Mucosa of descending colon (tissue), 3 donors: ENCODE measurements around the gene DESI1. TPM values are rescaled to one million over a fixed set of nuclear protein-coding genes. Genes with fewer than 3 reads are reported as not detected.

Experiments
- ATAC-seq: fragments of 200-7000 bp; cut with Tn5 transposase; one replicate; pipeline ENCODE4 v1.9.1; 2020; ENCODE audit warnings: mild to moderate bottlenecking, moderate library complexity
- DNase-seq, 3 donors: peaks; one replicate each; pipeline ENCODE4 v3.0.0-alpha.2; 2020
- H3K36me3 ChIP-seq: fragments of 200-600 bp; one replicate; pipeline ENCODE4 v1.8.0; 2021; ENCODE audit warnings: low read depth, mild to moderate bottlenecking
- H3K4me1 ChIP-seq: fragments of 200-600 bp; one replicate; pipeline ENCODE4 v1.8.0; 2021; ENCODE audit warnings: low read depth, mild to moderate bottlenecking
- H3K4me3 ChIP-seq: fragments of 200-600 bp; one replicate; pipeline ENCODE4 v1.8.0; 2021; ENCODE audit warnings: mild to moderate bottlenecking
- H3K9me3 ChIP-seq: fragments of 200-600 bp; one replicate; pipeline ENCODE4 v1.8.0; 2021; ENCODE audit warnings: mild to moderate bottlenecking
- CTCF ChIP-seq: fragments of 200-600 bp; IDR thresholded peaks from one replicate; pipeline ENCODE4 v1.8.0; 2022; ENCODE audit warnings: antibody characterized with exemption, mild to moderate bottlenecking
- intact Hi-C, 2 donors: fragments of 100-400 bp; cut with DNase I in 1 of 2; cut with micrococcal nuclease in 1 of 2; formaldehyde crosslinking; loops; one replicate each; pipeline versions ENCODE4 v1.11.0 to v1.11.1; 2022; cut with DNase I, micrococcal nuclease
- total RNA-seq, 3 donors: library from RNA; stranded (reverse); fragmentation: NEBNext Ultra II Directional in 2 of 3; extraction: Animal tissue kit (Norgen Biotek cat#: 25700) in 2 of 3; gene quantifications; one replicate each; pipeline versions ENCODE4 v1.2.1 to v1.2.4, GENCODE V29; 2021 to 2023
- donor health status: DM: no; HTN: no; CAD: no; lungs with moderate emphysema.
- donor health status: DM: no; HTN: no; CAD: no.
- donor health status: DM: no; HTN: yes; CAD: no.

Gene DESI1
- total RNA-seq, 3 donors from 2014 or later: 23.4 to 28.7 (median 26.3) TPM

- DNase-seq (no peak), ATAC-seq (no peak)
- no peaks in the 10 kb centered on the region for H3K4me1 ChIP-seq
- H3K9me3 ChIP-seq: no peaks in the 10 kb centered on the region
- no peak for TF ChIP-seq CTCF
- no peak overlapping the region for H3K4me3 ChIP-seq
- intact Hi-C loops: no loop called here
- peaks cover 14% of the 10 kb centered on the region for H3K36me3 ChIP-seq
Measured at GRCh38 chr22:41661088-41661487, 40.2 kb upstream of the DESI1 start.

GRCh38 chr22:41660416-41660815, 39.6 kb upstream of the DESI1 start:
- intact Hi-C loops: no loop called here
- Histone ChIP-seq H3K36me3 (peaks cover 14% of the 10 kb centered on the region), H3K4me1 (no peaks in the 10 kb centered on the region), H3K4me3 (no peak overlapping the region), H3K9me3 (no peaks in the 10 kb centered on the region)
- DNase-seq (no peak), ATAC-seq (no peak)
- TF ChIP-seq CTCF: no peak

- no peaks in the 10 kb centered on the region for H3K4me1 ChIP-seq
- no peak overlapping the region for H3K4me3 ChIP-seq
- no peaks in the 10 kb centered on the region for H3K9me3 ChIP-seq
- intact Hi-C loops: no loop called here
- ATAC-seq (no peak), DNase-seq (no peak)
- peaks cover 14% of the 10 kb centered on the region for H3K36me3 ChIP-seq
- TF ChIP-seq CTCF: no peak
Measured at GRCh38 chr22:41659941-41660340, 39.1 kb upstream of the DESI1 start.

- no peaks in the 10 kb centered on the region for H3K9me3 ChIP-seq
- H3K4me3 ChIP-seq: no peak overlapping the region
- ATAC-seq: no peak
- TF ChIP-seq CTCF: no peak
- H3K4me1 ChIP-seq: no peaks in the 10 kb centered on the region
- DNase-seq: no peak
- intact Hi-C loops: no loop called here
- H3K36me3 ChIP-seq: peaks cover 21% of the 10 kb centered on the region
Measured at GRCh38 chr22:41658869-41659268, 38.0 kb upstream of the DESI1 start.

- no peaks in the 10 kb centered on the region for H3K4me1 ChIP-seq
- intact Hi-C loops: no loop called here
- DNase-seq (no peak), ATAC-seq (no peak)
- no peak overlapping the region for H3K4me3 ChIP-seq
- H3K36me3 ChIP-seq: peaks cover 21% of the 10 kb centered on the region
- TF ChIP-seq CTCF: no peak
- H3K9me3 ChIP-seq: no peaks in the 10 kb centered on the region
Measured at GRCh38 chr22:41657709-41658108, 36.9 kb upstream of the DESI1 start.

GRCh38 chr22:41656556-41656955, 35.7 kb upstream of the DESI1 start:
- TF ChIP-seq CTCF: no peak
- Histone ChIP-seq H3K4me1 (no peaks in the 10 kb centered on the region), H3K36me3 (peaks cover 21% of the 10 kb centered on the region), H3K4me3 (no peak overlapping the region), H3K9me3 (no peaks in the 10 kb centered on the region)
- intact Hi-C loops: no loop called here
- DNase-seq (no peak), ATAC-seq (no peak)
